Activated B cell treated with CpG ODN at 0.5 μM for 24 hours (primary cell): Measurements from ENCODE around the gene SLC41A3. TPM values are rescaled to one million over a fixed set of nuclear protein-coding genes. Genes with fewer than 3 reads are reported as not detected.
"Not testable (repeated sequence)": the region's sequence is repeated elsewhere in the genome, so short reads cannot be mapped to it uniquely, and the experiment has no call there.

Experiments
- ATAC-seq: fragments of 200-7000 bp; cut with Tn5 transposase; one replicate; pipeline ENCODE4 v1.10.0; 2021; ENCODE audit warnings: low read depth, mild to moderate bottlenecking, moderate library complexity
- CTCF ChIA-PET: fragments of 350-600 bp; sonication (Branson Sonifier 250); formaldehyde crosslinking; loops from one replicate; lab custom pipeline; 2021; ENCODE audit warnings: antibody characterized with exemption; lab: Charles Lee
- POLR2A ChIA-PET: fragments of 350-600 bp; sonication (Branson Sonifier 250); formaldehyde crosslinking; loops from one replicate; lab custom pipeline; 2021; ENCODE audit warnings: antibody characterized with exemption; lab: Charles Lee
- DNase-seq: peaks from one replicate; pipeline ENCODE4 v3.0.0; 2022
- H3K27ac Mint-ChIP-seq: one replicate; pipeline ENCODE4 v1.8.0; 2020; ENCODE audit warnings: mixed read lengths
- H3K27me3 Mint-ChIP-seq: one replicate; pipeline ENCODE4 v1.8.0; 2021; ENCODE audit warnings: mixed read lengths
- H3K36me3 Mint-ChIP-seq: one replicate; pipeline ENCODE4 v1.8.0; 2021; ENCODE audit warnings: low read depth, mixed read lengths
- H3K4me1 Mint-ChIP-seq: one replicate; pipeline ENCODE4 v1.8.0; 2021; ENCODE audit warnings: mixed read lengths
- H3K4me3 Mint-ChIP-seq: one replicate; pipeline ENCODE4 v1.8.0; 2020; ENCODE audit warnings: mild to moderate bottlenecking, mixed read lengths
- H3K9me3 Mint-ChIP-seq: one replicate; pipeline ENCODE4 v1.8.0; 2020; ENCODE audit warnings: mixed read lengths
- CTCF ChIP-seq: fragments of 200-600 bp; IDR thresholded peaks from one replicate; pipeline ENCODE4 v1.8.0; 2022; ENCODE audit warnings: antibody characterized with exemption, mild to moderate bottlenecking
- intact Hi-C: fragments of 100-400 bp; cut with micrococcal nuclease; formaldehyde crosslinking; loops from one replicate; pipeline ENCODE4 v1.15.1; 2024
- total RNA-seq: library from RNA; stranded (reverse); gene quantifications from 2 replicates; pipeline ENCODE4 v1.2.3, GENCODE V29; 2022

Gene SLC41A3
- total RNA-seq, 1 donor from 2014 or later, result 36.2 TPM

DNA sequence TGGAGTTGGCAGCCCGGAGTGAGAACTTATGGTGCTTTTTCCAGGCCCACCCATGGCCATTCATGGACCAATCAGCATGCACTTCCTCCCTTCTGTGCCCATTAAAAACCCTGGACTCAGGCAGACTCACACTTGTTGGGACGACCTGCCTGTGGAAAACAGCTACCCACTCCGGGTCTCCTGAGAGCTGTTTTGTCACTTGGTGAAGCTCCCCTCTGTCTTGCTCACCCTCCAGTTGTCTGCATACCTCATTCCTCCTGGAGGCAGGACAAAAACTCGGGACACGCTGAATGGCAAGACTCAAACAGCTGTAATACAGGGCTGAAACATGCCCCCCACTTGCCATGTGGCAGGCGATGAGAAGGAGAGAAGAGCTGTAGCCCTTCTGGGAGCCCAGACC is 79.7 kb downstream of the SLC41A3 start:
- intact Hi-C loops, result no loop called here
- Mint-ChIP-seq H3K36me3 (peaks cover 36% of the 10 kb centered on the region), H3K4me1 (no peaks in the 10 kb centered on the region), H3K4me3 (no peak overlapping the region), H3K9me3 (peaks cover 7% of the 10 kb centered on the region), H3K27ac (no peak overlapping the region), H3K27me3 (peaks cover under 1% of the 10 kb centered on the region)
- TF ChIP-seq CTCF, result no peak
- ATAC-seq, result no peak
- no peak for DNase-seq
- ChIA-PET POLR2A (no interaction called here), CTCF (no interaction called here)

- no peak overlapping the region for H3K4me3 Mint-ChIP-seq
- H3K27me3 Mint-ChIP-seq, result peaks cover 3% of the 10 kb centered on the region
- H3K4me1 Mint-ChIP-seq, result no peaks in the 10 kb centered on the region
- peaks cover 7% of the 10 kb centered on the region for H3K9me3 Mint-ChIP-seq
- intact Hi-C loops, result no loop called here
- TF ChIP-seq CTCF, result no peak
- H3K27ac Mint-ChIP-seq, result no peak overlapping the region
- DNase-seq (no peak), ATAC-seq (no peak)
- ChIA-PET CTCF (no interaction called here), POLR2A (no interaction called here)
- H3K36me3 Mint-ChIP-seq, result peaks cover 33% of the 10 kb centered on the region
Measured at GRCh38 chr3:126003447-126004190, 80.3 kb downstream of the SLC41A3 start.

DNA sequence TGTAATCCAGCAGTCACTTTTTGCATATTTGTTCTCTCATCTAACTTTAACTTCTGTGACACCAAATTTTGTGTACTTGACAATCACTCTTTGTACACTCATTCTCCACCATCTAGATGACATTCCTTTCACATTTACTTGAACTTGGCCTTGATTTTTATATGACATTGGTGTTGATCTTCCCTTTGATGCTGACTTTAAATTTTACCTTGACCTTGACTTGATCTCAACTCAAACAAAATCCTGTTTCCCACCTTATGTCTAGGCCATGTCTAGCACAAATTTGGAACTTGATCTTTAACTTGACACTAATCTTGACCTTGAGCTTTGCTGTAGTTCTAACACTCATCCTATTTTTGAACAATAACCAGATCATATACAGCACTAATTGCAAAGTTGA is 81.7 kb downstream of the SLC41A3 start:
- DNase-seq (no peak), ATAC-seq (no peak)
- POLR2A ChIA-PET, result no interaction called here
- CTCF ChIA-PET, result no interaction called here
- Mint-ChIP-seq H3K4me3 (no peak overlapping the region), H3K4me1 (no peaks in the 10 kb centered on the region), H3K27ac (no peak overlapping the region), H3K36me3 (peaks cover 21% of the 10 kb centered on the region), H3K27me3 (peaks cover 3% of the 10 kb centered on the region), H3K9me3 (peaks cover 7% of the 10 kb centered on the region)
- intact Hi-C loops, result no loop called here
- no peak for TF ChIP-seq CTCF

- not testable (repeated sequence) for ATAC-seq
Measured at GRCh38 chr3:125996751-125997150, 87.2 kb downstream of the SLC41A3 start.

GRCh38 chr3:125990253-125990970 is 93.5 kb downstream of the SLC41A3 start:
- CTCF ChIA-PET, result no interaction called here
- Mint-ChIP-seq H3K4me3 (peak overlapping the region; percentile 98), H3K36me3 (peaks cover 2% of the 10 kb centered on the region), H3K27ac (peak overlapping the region; percentile 92), H3K27me3 (peaks cover 11% of the 10 kb centered on the region), H3K4me1 (peaks cover 11% of the 10 kb centered on the region), H3K9me3 (peaks cover 2% of the 10 kb centered on the region)
- ATAC-seq (peak; percentile 92), DNase-seq (peak; percentile 57)
- POLR2A ChIA-PET, result interaction anchor here (1.0 to 1.3 kb wide), 3 partner anchors 94 to 485 kb away, joined by 3 read pairs; partner anchors contain the start of genes SLC41A3 and ZXDC
- no peak for TF ChIP-seq CTCF
- intact Hi-C loops, result loop anchor here (1.0 kb wide), 2 partner anchors 74 to 94 kb away; partner anchors contain the start of gene SLC41A3

More at GRCh38 chr3:125996751-125997150, 87.2 kb downstream of the SLC41A3 start:
- H3K4me1 Mint-ChIP-seq, H3K9me3 Mint-ChIP-seq, POLR2A ChIA-PET, H3K27ac Mint-ChIP-seq, H3K4me3 Mint-ChIP-seq, CTCF ChIA-PET, intact Hi-C loops, H3K27me3 Mint-ChIP-seq, DNase-seq, H3K36me3 Mint-ChIP-seq: not testable (repeated sequence)

GRCh38 chr3:125984951-125985350 is 99.0 kb downstream of the SLC41A3 start:
- H3K36me3 Mint-ChIP-seq, H3K27ac Mint-ChIP-seq, CTCF ChIA-PET, H3K4me3 Mint-ChIP-seq, intact Hi-C loops, H3K9me3 Mint-ChIP-seq, H3K4me1 Mint-ChIP-seq, DNase-seq, H3K27me3 Mint-ChIP-seq, POLR2A ChIA-PET: not testable (repeated sequence)
- peak; percentile 58 for ATAC-seq

DNA sequence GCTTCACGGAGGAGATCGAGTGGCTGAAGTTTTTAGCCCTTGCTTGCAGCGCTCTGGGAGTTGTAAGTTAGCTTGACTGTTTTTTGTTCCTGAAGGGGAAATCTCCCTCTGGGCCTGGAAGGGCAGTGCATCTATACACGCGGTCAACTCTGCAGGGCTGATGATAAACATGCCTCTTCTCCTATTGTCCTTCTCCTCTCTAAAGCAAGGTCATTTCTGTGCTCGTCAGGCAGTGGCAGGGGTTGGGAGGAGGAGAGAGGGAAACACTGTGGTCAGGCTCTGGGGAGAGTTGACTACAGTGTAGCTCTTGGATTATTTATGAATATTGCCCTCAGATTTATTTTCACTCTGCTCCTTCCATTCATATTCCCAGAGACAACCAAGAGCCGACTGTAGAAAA is 106.8 kb downstream of the SLC41A3 start:
- H3K9me3 Mint-ChIP-seq, DNase-seq, intact Hi-C loops, POLR2A ChIA-PET, ATAC-seq, H3K36me3 Mint-ChIP-seq, H3K4me1 Mint-ChIP-seq, CTCF ChIA-PET, H3K27me3 Mint-ChIP-seq, H3K27ac Mint-ChIP-seq, H3K4me3 Mint-ChIP-seq: not testable (repeated sequence)

DNA sequence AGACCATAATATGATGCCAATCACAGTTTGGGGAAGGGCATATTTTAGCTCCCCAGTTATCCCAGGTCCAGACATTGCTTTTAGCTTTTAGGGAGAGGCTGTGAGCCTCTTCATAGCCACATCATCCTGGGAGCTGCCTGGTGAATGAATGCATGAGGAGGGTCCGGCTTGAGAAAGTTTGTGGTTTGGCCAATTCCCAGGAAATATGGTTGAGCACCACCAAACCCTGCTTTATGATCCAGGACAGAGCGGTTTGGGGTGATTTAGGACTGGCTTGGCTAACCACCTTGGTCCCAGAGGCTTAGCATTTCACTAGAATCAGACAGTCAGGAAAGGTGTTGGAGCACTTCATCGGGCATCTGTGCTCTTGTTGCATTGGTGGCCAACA is 107.9 kb downstream of the SLC41A3 start:
- H3K36me3 Mint-ChIP-seq, H3K9me3 Mint-ChIP-seq, intact Hi-C loops, CTCF ChIA-PET, POLR2A ChIA-PET, ATAC-seq, H3K27ac Mint-ChIP-seq, H3K4me3 Mint-ChIP-seq, H3K4me1 Mint-ChIP-seq, DNase-seq: not testable (repeated sequence)
- H3K27me3 Mint-ChIP-seq, result peaks cover 13% of the 10 kb centered on the region
